ENCODE results near the gene DHRS7.

DHRS7 gene

GRCh38 chr14:60164712-60165546 lies at the start of gene DHRS7:
Gene DHRS7 (minus strand): TSS chr14:60165398. CDS start chr14:60165309, 89 bp downstream.
- DNase-seq: peak; percentile 52

GRCh38 chr14:60214415-60215126 lies 49.4 kb upstream of the DHRS7 start:
- no peak for DNase-seq

- DNase-seq: no peak
These were observed 48.8 kb upstream of the DHRS7 start for GRCh38 chr14:60214003-60214402.

- DNase-seq: no peak
These were observed 47.5 kb upstream of the DHRS7 start for GRCh38 chr14:60212503-60213371.

GRCh38 chr14:60211153-60211552 lies 46.0 kb upstream of the DHRS7 start:
- DNase-seq: no peak

- DNase-seq: no peak
These were observed 45.5 kb upstream of the DHRS7 start for GRCh38 chr14:60210703-60211102.

- no peak for DNase-seq
These were observed 41.8 kb upstream of the DHRS7 start for GRCh38 chr14:60206837-60207533.

GRCh38 chr14:60206249-60206670 lies 41.1 kb upstream of the DHRS7 start:
- DNase-seq: no peak

- DNase-seq: no peak
These were observed 39.9 kb upstream of the DHRS7 start for GRCh38 chr14:60204843-60205774.

GRCh38 chr14:60204104-60204842 lies 39.1 kb upstream of the DHRS7 start:
- no peak for DNase-seq

- no peak for DNase-seq
These were observed 34.1 kb upstream of the DHRS7 start for GRCh38 chr14:60199321-60199720.

GRCh38 chr14:60197629-60198303 lies 32.6 kb upstream of the DHRS7 start:
- DNase-seq: no peak

- DNase-seq: no peak
These were observed 31.1 kb upstream of the DHRS7 start for GRCh38 chr14:60196291-60196690.

- DNase-seq: no peak
These were observed 30.1 kb upstream of the DHRS7 start for GRCh38 chr14:60195179-60195810.

- no peak for DNase-seq
These were observed 25.0 kb upstream of the DHRS7 start for GRCh38 chr14:60189923-60190840.

- DNase-seq: no peak
These were observed 23.5 kb upstream of the DHRS7 start for GRCh38 chr14:60188696-60189095.

- DNase-seq: no peak
These were observed 22.9 kb upstream of the DHRS7 start for GRCh38 chr14:60188115-60188514.

- no peak for DNase-seq
These were observed 19.8 kb upstream of the DHRS7 start for GRCh38 chr14:60184905-60185555.
